Neural cell (in vitro differentiated cells): ENCODE measurements around the gene CSH1.

Source experiments
- CTCF ChIP-seq: fragments of 450-650 bp; IDR thresholded peaks from 2 replicates; pipeline ENCODE4 v1.5.1; 2014; ENCODE audit warnings: antibody characterized with exemption, mild to moderate bottlenecking, moderate library complexity; ENCODE audit not compliant: poor library complexity, severe bottlenecking
- EP300 ChIP-seq: fragments of 450-650 bp; conservative IDR thresholded peaks from 2 replicates; pipeline ENCODE4 v1.6.1; 2014; ENCODE audit warnings: antibody characterized with exemption, mild to moderate bottlenecking, moderate library complexity; ENCODE audit not compliant: poor library complexity, severe bottlenecking
- EZH2 ChIP-seq: fragments of 200-600, 300-800 bp; shearing (Covaris generic), sonication (generic); IDR thresholded peaks from 2 replicates; pipeline ENCODE4 v1.6.1; 2014; ENCODE audit warnings: antibody characterized with exemption, low read length, borderline replicate concordance, mild to moderate bottlenecking; ENCODE audit not compliant: insufficient read depth, poor library complexity, severe bottlenecking
- REST ChIP-seq: IDR thresholded peaks from 2 replicates; pipeline ENCODE4 v1.6.1; 2012; ENCODE audit warnings: borderline replicate concordance
- SMC3 ChIP-seq: fragments of 450-650 bp; conservative IDR thresholded peaks from 2 replicates; pipeline ENCODE4 v1.6.1; 2014; ENCODE audit warnings: antibody characterized with exemption, mild to moderate bottlenecking, moderate library complexity; ENCODE audit not compliant: poor library complexity
- TAF1 ChIP-seq: IDR thresholded peaks from 2 replicates; pipeline ENCODE4 v1.6.1; 2012; ENCODE audit warnings: low read depth

- no peak for TF ChIP-seq CTCF
- no peak for TF ChIP-seq EP300
- TF ChIP-seq REST = no peak
- TF ChIP-seq EZH2 = no peak
- no peak for TF ChIP-seq SMC3
- no peak for TF ChIP-seq TAF1
Observed at GRCh38 chr17:63927464-63928171, 31.2 kb upstream of the CSH1 start.
